Liver (tissue), 9 donors: ENCODE results near the gene NCAPG2. TPM values are rescaled to one million over a fixed set of nuclear protein-coding genes. Genes with fewer than 3 reads are reported as not detected.
A peak's percentile ranks its signal among the peaks of the same experiment; 100 is the strongest.

Experiments used
- DNase-seq: peaks from one replicate; pipeline ENCODE4 v3.0.0-alpha.2; 2017; ENCODE audit warnings: low spot score
- H3K27ac ChIP-seq, 2 donors: one replicate each; pipeline ENCODE4 v1.7.0; 2013; ENCODE audit warnings: inconsistent platforms in 2 of 2, low read length in 2 of 2, control low read depth in 1 of 2, low read depth in 1 of 2, mild to moderate bottlenecking in 1 of 2
- H3K27me3 ChIP-seq, 4 donors: one replicate each; pipeline versions ENCODE4 v1.6.1 to v1.7.0; 2013; ENCODE audit warnings: low read length in 3 of 4, inconsistent platforms in 1 of 4, mild to moderate bottlenecking in 1 of 4, moderate library complexity in 1 of 4; ENCODE audit not compliant: control insufficient read depth in 4 of 4, insufficient read depth in 4 of 4
- H3K36me3 ChIP-seq, 4 donors: one replicate each; pipeline versions ENCODE4 v1.6.1 to v1.7.0; 2013; ENCODE audit warnings: low read length in 3 of 4, mild to moderate bottlenecking in 3 of 4, low read depth in 1 of 4, moderate library complexity in 1 of 4; ENCODE audit not compliant: control insufficient read depth in 4 of 4, insufficient read depth in 3 of 4
- H3K4me1 ChIP-seq, 4 donors: one replicate each; pipeline versions ENCODE4 v1.6.1 to v1.7.0; 2013; ENCODE audit warnings: low read length in 3 of 4, mild to moderate bottlenecking in 3 of 4, moderate library complexity in 1 of 4; ENCODE audit not compliant: control insufficient read depth in 4 of 4, insufficient read depth in 4 of 4
- H3K4me3 ChIP-seq, 3 donors: one replicate each; pipeline versions ENCODE4 v1.6.1 to v1.7.0; 2013; ENCODE audit warnings: low read length in 3 of 3, control low read depth in 1 of 3, low read depth in 1 of 3, mild to moderate bottlenecking in 1 of 3
- H3K9ac ChIP-seq, 2 donors: one replicate each; pipeline ENCODE4 v1.7.0; 2013; ENCODE audit warnings: low read length in 2 of 2, mild to moderate bottlenecking in 2 of 2, moderate library complexity in 2 of 2, control low read depth in 1 of 2, low read depth in 1 of 2
- H3K9me3 ChIP-seq, 4 donors: one replicate each; pipeline versions ENCODE4 v1.6.1 to v1.7.0; 2013; ENCODE audit warnings: low read length in 3 of 4; ENCODE audit not compliant: control insufficient read depth in 4 of 4
- EGR1 ChIP-seq, 2 donors: IDR thresholded peaks; 2 replicates each; pipeline ENCODE4 v1.6.1; 2016 to 2018; ENCODE audit warnings: antibody characterized with exemption in 2 of 2, low read depth in 2 of 2
- FOXA1 ChIP-seq: IDR thresholded peaks from 2 replicates; pipeline ENCODE4 v1.6.1; 2016; ENCODE audit warnings: antibody characterized with exemption
- FOXA2 ChIP-seq: IDR thresholded peaks from 2 replicates; pipeline ENCODE4 v1.6.1; 2016; ENCODE audit warnings: antibody characterized with exemption
- GABPA ChIP-seq, 2 donors: IDR thresholded peaks in 1 of 2; conservative IDR thresholded peaks in 1 of 2; 2 replicates each; pipeline ENCODE4 v1.6.1; 2016; ENCODE audit warnings: antibody characterized with exemption in 2 of 2, mild to moderate bottlenecking in 1 of 2, moderate library complexity in 1 of 2
- HNF4A ChIP-seq, 2 donors: conservative IDR thresholded peaks; 2 replicates each; pipeline ENCODE4 v1.6.1; 2016; ENCODE audit warnings: antibody characterized with exemption in 2 of 2, mild to moderate bottlenecking in 2 of 2
- HNF4G ChIP-seq: IDR thresholded peaks from 2 replicates; pipeline ENCODE4 v1.6.1; 2016; ENCODE audit warnings: antibody characterized with exemption
- JUND ChIP-seq, 2 donors: IDR thresholded peaks; 2 replicates each; pipeline ENCODE4 v1.6.1; 2016; ENCODE audit warnings: antibody characterized with exemption in 2 of 2
- NR2F2 ChIP-seq: IDR thresholded peaks from 2 replicates; pipeline ENCODE4 v1.6.1; 2016; ENCODE audit warnings: antibody characterized with exemption
- RAD21 ChIP-seq, 2 donors: IDR thresholded peaks; 2 replicates each; pipeline ENCODE4 v1.6.1; 2016; ENCODE audit warnings: antibody characterized with exemption in 2 of 2, mild to moderate bottlenecking in 2 of 2
- RXRA ChIP-seq, 2 donors: IDR thresholded peaks; 2 replicates each; pipeline ENCODE4 v1.6.1; 2017 to 2018; ENCODE audit warnings: antibody characterized with exemption in 2 of 2, mild to moderate bottlenecking in 1 of 2
- TAF1 ChIP-seq: conservative IDR thresholded peaks from 2 replicates; pipeline ENCODE4 v1.6.1; 2016; ENCODE audit warnings: antibody characterized with exemption, mild to moderate bottlenecking
- YY1 ChIP-seq: IDR thresholded peaks from 2 replicates; pipeline ENCODE4 v1.6.1; 2016; ENCODE audit warnings: antibody characterized with exemption, mild to moderate bottlenecking
- WGBS: extraction: QIAGEN DNeasy Blood & Tissue Kit; methylation state at CpG from one replicate; pipeline ENCODE4 v1.1.7; 2013; 5-methylcytosine and 5-hydroxymethylcytosine counted together
- polyA plus RNA-seq, 2 donors: library from polyadenylated mRNA; stranded (reverse) in 1 of 2; unstranded in 1 of 2; fragments of 200-250 nt in 1 of 2; fragments of >200 nt in 1 of 2; fragmentation: Nextera tagmentation in 1 of 2; extraction: Ambion mirVana in 1 of 2; gene quantifications; one replicate each; pipeline versions ENCODE4 v1.2.1 to v1.2.3, GENCODE V29; 2013 to 2015
- total RNA-seq, 2 donors: library from RNA; depleted of rRNA; stranded (reverse); fragments of >200 nt; gene quantifications; one replicate each; pipeline ENCODE4 v1.2.3, GENCODE V29; 2014
- TF ChIP-seq, protein P1 (sequence below): IDR thresholded peaks from 2 replicates; pipeline ENCODE4 v1.6.1; 2016; ENCODE audit warnings: antibody characterized with exemption
- TF ChIP-seq, protein P2 (sequence below): fragments of 150-350 bp; IDR thresholded peaks from 2 replicates; pipeline ENCODE4 v1.5.1; 2017; ENCODE audit warnings: improper control_type of control experiment, low read depth, low read length; ENCODE audit not compliant: missing input control
- TF ChIP-seq, protein P3 (sequence below): IDR thresholded peaks from 2 replicates; pipeline ENCODE4 v1.6.1; 2016; ENCODE audit warnings: antibody characterized with exemption, mild to moderate bottlenecking
- TF ChIP-seq, protein P4 (sequence below): IDR thresholded peaks from 2 replicates; pipeline ENCODE4 v1.6.1; 2016; ENCODE audit warnings: antibody characterized with exemption
- donor health status: healthy.
- donor health status: healthy.
- donor health status: healthy.
- donor health status: healthy.
- donor health status: healthy.

The NCAPG2 gene
- total and polyA plus RNA-seq, 4 donors: 0.89 to 37.4 (median 3.7) TPM

DNA sequence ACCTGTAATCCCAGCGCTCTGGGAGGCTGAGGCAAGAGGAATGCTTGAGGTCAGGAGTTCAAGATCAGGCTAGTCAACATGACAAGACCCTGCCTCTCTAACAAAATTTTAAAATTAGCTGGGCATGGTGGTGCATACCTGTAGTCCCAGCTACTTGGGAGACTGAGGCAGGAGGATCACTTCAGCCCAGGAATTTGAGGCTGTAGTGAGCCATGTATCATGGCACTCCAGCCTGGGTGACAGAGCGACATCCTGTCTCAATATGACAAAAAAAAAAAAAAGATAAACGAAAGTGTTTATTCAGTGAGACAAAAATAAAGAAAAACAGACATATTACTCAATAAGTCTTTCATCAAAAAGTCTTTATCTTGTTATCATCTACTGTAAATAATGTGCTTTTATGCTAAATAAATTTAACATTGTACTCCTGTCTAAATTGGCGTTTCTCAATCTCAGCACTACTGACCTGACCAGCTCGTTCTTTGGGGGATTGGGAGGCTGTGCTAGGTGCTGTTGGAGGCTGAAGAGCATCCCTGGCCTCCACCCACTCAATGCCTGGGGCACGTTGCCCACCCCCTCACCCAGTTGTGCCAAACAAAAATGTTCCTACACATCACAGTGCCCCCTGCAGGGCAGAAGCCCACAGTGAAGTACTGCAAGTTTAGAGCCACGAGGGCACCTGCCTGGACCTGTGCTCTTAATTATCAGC is 57.7 kb downstream of the NCAPG2 start:
- no peaks in the 10 kb centered on the region for H3K27me3 ChIP-seq
- TF ChIP-seq GABPA (IDR thresholded peaks at IDR 0.05 in 1 of 2, conservative IDR thresholded peaks at IDR 0.05 in 1 of 2) (no peak), YY1 (no peak), HNF4G (no peak), RXRA (IDR thresholded peaks at IDR 0.05) (no peak), EGR1 (IDR thresholded peaks at IDR 0.05; ENCODE audit: low read depth in 2 of 2) (no peak), FOXA2 (no peak), NR2F2 (no peak), JUND (IDR thresholded peaks at IDR 0.05) (no peak), FOXA1 (no peak), HNF4A (conservative IDR thresholded peaks at IDR 0.05) (no peak), TAF1 (no peak), RAD21 (IDR thresholded peaks at IDR 0.05) (peak; percentile 4 to 39)
- TF ChIP-seq, protein P1, sequence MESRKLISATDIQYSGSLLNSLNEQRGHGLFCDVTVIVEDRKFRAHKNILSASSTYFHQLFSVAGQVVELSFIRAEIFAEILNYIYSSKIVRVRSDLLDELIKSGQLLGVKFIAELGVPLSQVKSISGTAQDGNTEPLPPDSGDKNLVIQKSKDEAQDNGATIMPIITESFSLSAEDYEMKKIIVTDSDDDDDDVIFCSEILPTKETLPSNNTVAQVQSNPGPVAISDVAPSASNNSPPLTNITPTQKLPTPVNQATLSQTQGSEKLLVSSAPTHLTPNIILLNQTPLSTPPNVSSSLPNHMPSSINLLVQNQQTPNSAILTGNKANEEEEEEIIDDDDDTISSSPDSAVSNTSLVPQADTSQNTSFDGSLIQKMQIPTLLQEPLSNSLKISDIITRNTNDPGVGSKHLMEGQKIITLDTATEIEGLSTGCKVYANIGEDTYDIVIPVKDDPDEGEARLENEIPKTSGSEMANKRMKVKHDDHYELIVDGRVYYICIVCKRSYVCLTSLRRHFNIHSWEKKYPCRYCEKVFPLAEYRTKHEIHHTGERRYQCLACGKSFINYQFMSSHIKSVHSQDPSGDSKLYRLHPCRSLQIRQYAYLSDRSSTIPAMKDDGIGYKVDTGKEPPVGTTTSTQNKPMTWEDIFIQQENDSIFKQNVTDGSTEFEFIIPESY: no peak
- TF ChIP-seq, protein P2, sequence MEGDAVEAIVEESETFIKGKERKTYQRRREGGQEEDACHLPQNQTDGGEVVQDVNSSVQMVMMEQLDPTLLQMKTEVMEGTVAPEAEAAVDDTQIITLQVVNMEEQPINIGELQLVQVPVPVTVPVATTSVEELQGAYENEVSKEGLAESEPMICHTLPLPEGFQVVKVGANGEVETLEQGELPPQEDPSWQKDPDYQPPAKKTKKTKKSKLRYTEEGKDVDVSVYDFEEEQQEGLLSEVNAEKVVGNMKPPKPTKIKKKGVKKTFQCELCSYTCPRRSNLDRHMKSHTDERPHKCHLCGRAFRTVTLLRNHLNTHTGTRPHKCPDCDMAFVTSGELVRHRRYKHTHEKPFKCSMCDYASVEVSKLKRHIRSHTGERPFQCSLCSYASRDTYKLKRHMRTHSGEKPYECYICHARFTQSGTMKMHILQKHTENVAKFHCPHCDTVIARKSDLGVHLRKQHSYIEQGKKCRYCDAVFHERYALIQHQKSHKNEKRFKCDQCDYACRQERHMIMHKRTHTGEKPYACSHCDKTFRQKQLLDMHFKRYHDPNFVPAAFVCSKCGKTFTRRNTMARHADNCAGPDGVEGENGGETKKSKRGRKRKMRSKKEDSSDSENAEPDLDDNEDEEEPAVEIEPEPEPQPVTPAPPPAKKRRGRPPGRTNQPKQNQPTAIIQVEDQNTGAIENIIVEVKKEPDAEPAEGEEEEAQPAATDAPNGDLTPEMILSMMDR: peak; percentile 12
- 74% methylated on average over 7 of the region's 7 CpGs for WGBS
- no peak overlapping the region for H3K4me3 ChIP-seq
- H3K36me3 ChIP-seq: peaks cover 1 to 13% (median 3%) of the 10 kb centered on the region in 4 donors
- no peak overlapping the region for H3K27ac ChIP-seq
- H3K4me1 ChIP-seq: peaks cover 0 to 5% (median 2%) of the 10 kb centered on the region in 4 donors
- DNase-seq: no peak
- no peaks in the 10 kb centered on the region for H3K9me3 ChIP-seq
- H3K9ac ChIP-seq: no peak overlapping the region

DNA sequence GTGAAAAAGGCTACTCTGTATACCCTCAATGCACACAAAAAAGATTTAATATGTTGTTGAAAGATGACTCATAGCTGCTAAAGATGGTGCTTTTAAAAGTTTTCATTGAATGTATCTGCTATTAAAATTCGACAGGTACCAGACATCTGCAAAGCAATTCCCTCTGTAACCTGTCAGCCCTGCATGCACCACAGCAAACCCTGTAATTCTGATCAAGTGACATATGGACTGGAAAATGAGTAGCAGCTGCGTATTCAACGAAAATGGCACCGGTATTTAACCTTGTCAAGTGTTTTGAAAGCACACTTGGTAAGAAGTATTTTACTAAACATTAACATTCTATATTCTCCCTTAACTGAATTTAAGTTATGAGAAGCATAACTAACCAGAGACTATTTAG is 58.8 kb downstream of the NCAPG2 start:
- H3K4me3 ChIP-seq: no peak overlapping the region
- H3K9me3 ChIP-seq: no peaks in the 10 kb centered on the region
- H3K9ac ChIP-seq: no peak overlapping the region
- H3K27ac ChIP-seq: no peak overlapping the region
- H3K27me3 ChIP-seq: no peaks in the 10 kb centered on the region
- WGBS: 95% methylated on average over 4 of the region's 4 CpGs
- H3K4me1 ChIP-seq: peaks cover 0 to 5% (median 2%) of the 10 kb centered on the region in 4 donors
- H3K36me3 ChIP-seq: peaks cover 0 to 13% (median 2%) of the 10 kb centered on the region in 4 donors
- no peak for TF ChIP-seq YY1
- TF ChIP-seq, protein P3, sequence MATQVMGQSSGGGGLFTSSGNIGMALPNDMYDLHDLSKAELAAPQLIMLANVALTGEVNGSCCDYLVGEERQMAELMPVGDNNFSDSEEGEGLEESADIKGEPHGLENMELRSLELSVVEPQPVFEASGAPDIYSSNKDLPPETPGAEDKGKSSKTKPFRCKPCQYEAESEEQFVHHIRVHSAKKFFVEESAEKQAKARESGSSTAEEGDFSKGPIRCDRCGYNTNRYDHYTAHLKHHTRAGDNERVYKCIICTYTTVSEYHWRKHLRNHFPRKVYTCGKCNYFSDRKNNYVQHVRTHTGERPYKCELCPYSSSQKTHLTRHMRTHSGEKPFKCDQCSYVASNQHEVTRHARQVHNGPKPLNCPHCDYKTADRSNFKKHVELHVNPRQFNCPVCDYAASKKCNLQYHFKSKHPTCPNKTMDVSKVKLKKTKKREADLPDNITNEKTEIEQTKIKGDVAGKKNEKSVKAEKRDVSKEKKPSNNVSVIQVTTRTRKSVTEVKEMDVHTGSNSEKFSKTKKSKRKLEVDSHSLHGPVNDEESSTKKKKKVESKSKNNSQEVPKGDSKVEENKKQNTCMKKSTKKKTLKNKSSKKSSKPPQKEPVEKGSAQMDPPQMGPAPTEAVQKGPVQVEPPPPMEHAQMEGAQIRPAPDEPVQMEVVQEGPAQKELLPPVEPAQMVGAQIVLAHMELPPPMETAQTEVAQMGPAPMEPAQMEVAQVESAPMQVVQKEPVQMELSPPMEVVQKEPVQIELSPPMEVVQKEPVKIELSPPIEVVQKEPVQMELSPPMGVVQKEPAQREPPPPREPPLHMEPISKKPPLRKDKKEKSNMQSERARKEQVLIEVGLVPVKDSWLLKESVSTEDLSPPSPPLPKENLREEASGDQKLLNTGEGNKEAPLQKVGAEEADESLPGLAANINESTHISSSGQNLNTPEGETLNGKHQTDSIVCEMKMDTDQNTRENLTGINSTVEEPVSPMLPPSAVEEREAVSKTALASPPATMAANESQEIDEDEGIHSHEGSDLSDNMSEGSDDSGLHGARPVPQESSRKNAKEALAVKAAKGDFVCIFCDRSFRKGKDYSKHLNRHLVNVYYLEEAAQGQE: no peak
- TF ChIP-seq, protein P4, sequence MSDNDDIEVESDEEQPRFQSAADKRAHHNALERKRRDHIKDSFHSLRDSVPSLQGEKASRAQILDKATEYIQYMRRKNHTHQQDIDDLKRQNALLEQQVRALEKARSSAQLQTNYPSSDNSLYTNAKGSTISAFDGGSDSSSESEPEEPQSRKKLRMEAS: no peak
- TF ChIP-seq JUND (IDR thresholded peaks at IDR 0.05): no peak
- TF ChIP-seq, protein P1: no peak
- no peak for TF ChIP-seq NR2F2
- TF ChIP-seq EGR1 (IDR thresholded peaks at IDR 0.05; ENCODE audit: low read depth in 2 of 2): no peak
- TF ChIP-seq HNF4G: no peak
- no peak for TF ChIP-seq FOXA1
- DNase-seq: no peak
